PC-9 (cell line): ENCODE measurements around the gene INSIG2. TPM values are rescaled to one million over a fixed set of nuclear protein-coding genes. Genes with fewer than 3 reads are reported as not detected.

Experiments
- BruUV-seq: library from RNA; stranded (reverse); fragments of 400-500 nt; replicated peaks from 2 replicates; lab custom pipeline; 2021; lab: Mats Ljungman, UMichigan
- CTCF ChIA-PET: fragments of 300-600 bp; sonication (Branson Sonifier 250); formaldehyde crosslinking; loops from one replicate; lab custom pipeline; 2022; ENCODE audit warnings: antibody characterized with exemption; lab: Charles Lee
- POLR2A ChIA-PET: fragments of 300-600 bp; sonication (Branson Sonifier 250); formaldehyde crosslinking; loops from one replicate; lab custom pipeline; 2022; ENCODE audit warnings: antibody characterized with exemption; ENCODE audit not compliant: unreplicated experiment; lab: Charles Lee
- DNase-seq, 2 experiments: peaks; one replicate each; pipeline versions ENCODE4 v3.0.0 to v3.0.0-alpha.2; 2015 to 2022; ENCODE audit warnings: mixed read lengths in 1 of 2
- H2AFZ ChIP-seq: fragments of 200-600 bp; sonication (generic); 2 replicates; pipeline ENCODE4 v1.8.1; 2017; ENCODE audit warnings: antibody characterized with exemption
- H3F3A ChIP-seq: fragments of 200-600 bp; sonication (generic); 2 replicates; pipeline ENCODE4 v1.8.1; 2017; ENCODE audit warnings: antibody characterized with exemption, mild to moderate bottlenecking, low read depth; ENCODE audit not compliant: insufficient read depth
- H3K27ac ChIP-seq: fragments of 200-600 bp; sonication (generic); 2 replicates; pipeline ENCODE4 v1.6.1; 2016; ENCODE audit warnings: mixed run types
- H3K27me3 ChIP-seq: fragments of 200-600 bp; sonication (generic); 2 replicates; pipeline ENCODE4 v1.6.1; 2016; ENCODE audit warnings: low read depth, mixed run types; ENCODE audit not compliant: insufficient read depth
- H3K36me3 ChIP-seq: fragments of 200-600 bp; sonication (generic); 2 replicates; pipeline ENCODE4 v1.6.1; 2016; ENCODE audit warnings: low read depth, mixed run types
- H3K4me1 ChIP-seq: fragments of 200-600 bp; sonication (generic); replicated peaks from 2 replicates; pipeline ENCODE4 v1.6.1; 2016; ENCODE audit warnings: mixed run types; ENCODE audit not compliant: insufficient read depth
- H3K4me2 ChIP-seq: fragments of 200-600 bp; sonication (generic); 2 replicates; pipeline ENCODE4 v1.6.1; 2017; ENCODE audit warnings: mixed run types
- H3K4me3 ChIP-seq: fragments of 200-600 bp; sonication (generic); 2 replicates; pipeline ENCODE4 v1.6.1; 2016; ENCODE audit warnings: mixed run types
- H3K79me2 ChIP-seq: fragments of 200-600 bp; sonication (generic); 2 replicates; pipeline ENCODE4 v1.6.1; 2017; ENCODE audit warnings: low read depth, mixed run types
- H3K9me2 ChIP-seq: fragments of 200-600 bp; sonication (generic); 2 replicates; pipeline ENCODE4 v1.8.1; 2017; ENCODE audit warnings: mild to moderate bottlenecking; ENCODE audit not compliant: insufficient read depth
- H3K9me3 ChIP-seq: fragments of 200-600 bp; sonication (generic); 2 replicates; pipeline ENCODE4 v1.8.1; 2016; ENCODE audit warnings: low read depth; ENCODE audit not compliant: insufficient read depth
- H4K20me1 ChIP-seq: fragments of 200-600 bp; sonication (generic); 2 replicates; pipeline ENCODE4 v1.8.1; 2017; ENCODE audit not compliant: insufficient read depth
- CTCF ChIP-seq: fragments of 200-600 bp; sonication (generic); conservative IDR thresholded peaks from 2 replicates; pipeline ENCODE4 v1.6.1; 2017; ENCODE audit warnings: mixed run types, antibody characterized with exemption, mild to moderate bottlenecking, moderate library complexity
- EZH2 ChIP-seq: fragments of 200-600 bp; sonication (generic); IDR thresholded peaks from 2 replicates; pipeline ENCODE4 v1.8.0; 2017; ENCODE audit warnings: antibody characterized with exemption, low read depth
- intact Hi-C: fragments of 100-400 bp; cut with micrococcal nuclease; formaldehyde crosslinking; loops from one replicate; pipeline ENCODE4 v1.10.0; 2022; ENCODE audit not compliant: unreplicated experiment
- total RNA-seq: library from RNA; stranded (reverse); gene quantifications from 2 replicates; pipeline ENCODE4 v1.2.3, GENCODE V29; 2021

The INSIG2 gene
- total RNA-seq, 1 experiment from 2014 or later: 33.6 TPM

- DNase-seq: no peak
- Histone ChIP-seq H3K4me3 (no peak overlapping the region), H3K36me3 (no peaks in the 10 kb centered on the region), H3K9me2 (peaks cover 9% of the 10 kb centered on the region; the same call in 1 of the 2 replicates), H4K20me1 (no peaks in the 10 kb centered on the region), H3F3A (no peaks in the 10 kb centered on the region), H3K79me2 (no peaks in the 10 kb centered on the region), H3K27me3 (no peaks in the 10 kb centered on the region), H3K9me3 (peaks cover 10% of the 10 kb centered on the region; the same call in 1 of the 2 replicates), H2AFZ (no peak overlapping the region), H3K4me1 (no peaks in the 10 kb centered on the region), H3K4me2 (no peak overlapping the region), H3K27ac (no peak overlapping the region)
- POLR2A ChIA-PET: no interaction called here
- no TSS peak for BruUV-seq
- intact Hi-C loops: no loop called here
- CTCF ChIA-PET: no interaction called here
- TF ChIP-seq CTCF: no peak
- no peak for TF ChIP-seq EZH2
Observed at GRCh38 chr2:118154176-118154575, 65.9 kb downstream of the INSIG2 start.

Other genes starting within 250 kb of the INSIG2 start
- gene CCDC93, start 74.4 kb upstream of the INSIG2 start, total RNA-seq: 29.7 and 31.3 TPM in 2 replicates